Glutamatergic neuron (in vitro differentiated cells): ENCODE results near the gene SLC6A19. TPM values are rescaled to one million over a fixed set of nuclear protein-coding genes. Genes with fewer than 3 reads are reported as not detected.

Experiments
- DNase-seq: peaks from one replicate; pipeline ENCODE4 v3.0.0; 2022
- H3K27ac Mint-ChIP-seq: one replicate; pipeline ENCODE4 v1.8.0; 2020; ENCODE audit warnings: mild to moderate bottlenecking, mixed read lengths, inconsistent platforms; ENCODE audit not compliant: unreplicated experiment
- H3K27me3 Mint-ChIP-seq: one replicate; pipeline ENCODE4 v1.8.0; 2020; ENCODE audit warnings: mild to moderate bottlenecking, moderate library complexity, mixed read lengths, inconsistent platforms; ENCODE audit not compliant: unreplicated experiment
- H3K36me3 Mint-ChIP-seq: one replicate; pipeline ENCODE4 v1.8.0; 2020; ENCODE audit warnings: mild to moderate bottlenecking, mixed read lengths, inconsistent platforms; ENCODE audit not compliant: unreplicated experiment
- H3K4me1 Mint-ChIP-seq: one replicate; pipeline ENCODE4 v1.8.0; 2020; ENCODE audit warnings: mild to moderate bottlenecking, low read depth, mixed read lengths, inconsistent platforms; ENCODE audit not compliant: unreplicated experiment
- H3K4me3 Mint-ChIP-seq: one replicate; pipeline ENCODE4 v1.8.0; 2020; ENCODE audit warnings: mild to moderate bottlenecking, mixed read lengths, inconsistent platforms; ENCODE audit not compliant: unreplicated experiment
- H3K9me3 Mint-ChIP-seq: one replicate; pipeline ENCODE4 v1.8.0; 2020; ENCODE audit warnings: mild to moderate bottlenecking, moderate library complexity, mixed read lengths, inconsistent platforms; ENCODE audit not compliant: unreplicated experiment
- total RNA-seq: library from RNA; stranded (reverse); fragmentation: NEBNext Ultra II Directional; extraction: Animal tissue kit (Norgen Biotek cat#: 25700); gene quantifications from one replicate; pipeline ENCODE4 v1.2.1, GENCODE V29; 2021; ENCODE audit not compliant: unreplicated experiment
- TF ChIP-seq, protein P1 (sequence below): fragments of 200-600 bp; sonication (generic); IDR thresholded peaks from one replicate; pipeline ENCODE4 v1.5.0; 2021; ENCODE audit not compliant: partially characterized antibody, unreplicated experiment

The SLC6A19 gene
- total RNA-seq, 1 donor from 2014 or later: not detected

DNA sequence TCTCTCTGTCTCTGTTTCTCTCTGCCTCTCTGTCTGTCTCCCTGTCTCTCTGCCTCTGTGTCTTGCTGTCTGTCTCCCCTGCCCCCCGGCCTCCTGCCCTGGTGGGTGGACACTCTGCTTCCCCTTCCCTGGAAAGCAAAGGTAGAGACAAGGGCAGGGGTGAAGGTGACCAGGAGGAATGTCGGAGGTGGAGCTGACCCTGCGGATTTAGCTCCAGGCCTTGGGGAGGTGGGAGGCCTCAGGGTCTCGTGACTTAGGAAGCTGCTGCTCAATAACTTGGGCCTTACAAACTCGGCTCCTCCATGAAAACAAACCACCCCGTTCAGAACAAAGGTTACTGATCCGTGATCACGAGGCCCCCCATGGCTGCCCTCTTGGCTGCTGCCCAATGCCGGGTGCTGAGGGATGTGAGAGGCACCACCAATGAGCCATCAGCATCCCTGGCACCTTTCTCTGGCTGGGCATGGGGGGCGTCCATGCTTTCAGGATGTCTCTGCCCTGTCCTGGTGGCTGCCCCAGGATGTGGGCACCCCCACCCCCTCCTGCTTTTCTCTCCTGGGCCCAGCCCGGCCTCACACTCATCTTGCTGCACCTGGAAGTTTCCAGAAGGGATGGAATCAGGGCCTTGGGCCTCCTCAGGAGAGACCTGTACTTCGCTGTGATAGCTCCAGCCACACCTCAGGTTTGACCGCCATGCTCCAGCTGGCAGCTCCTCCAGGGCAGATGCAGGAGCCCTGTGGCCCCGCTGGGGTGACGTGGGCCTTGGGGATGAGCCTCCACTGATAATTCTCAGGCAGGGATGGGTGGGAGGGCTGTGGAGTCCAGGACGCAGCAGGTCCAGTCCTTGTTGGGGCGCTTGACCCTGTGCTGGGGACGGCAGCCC, 14.8 kb upstream of the SLC6A19 start:
- peaks cover 2% of the 10 kb centered on the region for H3K4me1 Mint-ChIP-seq
- DNase-seq: peak; percentile 11
- no peak overlapping the region for H3K4me3 Mint-ChIP-seq
- no peaks in the 10 kb centered on the region for H3K36me3 Mint-ChIP-seq
- H3K27me3 Mint-ChIP-seq: peaks cover 5% of the 10 kb centered on the region
- TF ChIP-seq, protein P1, sequence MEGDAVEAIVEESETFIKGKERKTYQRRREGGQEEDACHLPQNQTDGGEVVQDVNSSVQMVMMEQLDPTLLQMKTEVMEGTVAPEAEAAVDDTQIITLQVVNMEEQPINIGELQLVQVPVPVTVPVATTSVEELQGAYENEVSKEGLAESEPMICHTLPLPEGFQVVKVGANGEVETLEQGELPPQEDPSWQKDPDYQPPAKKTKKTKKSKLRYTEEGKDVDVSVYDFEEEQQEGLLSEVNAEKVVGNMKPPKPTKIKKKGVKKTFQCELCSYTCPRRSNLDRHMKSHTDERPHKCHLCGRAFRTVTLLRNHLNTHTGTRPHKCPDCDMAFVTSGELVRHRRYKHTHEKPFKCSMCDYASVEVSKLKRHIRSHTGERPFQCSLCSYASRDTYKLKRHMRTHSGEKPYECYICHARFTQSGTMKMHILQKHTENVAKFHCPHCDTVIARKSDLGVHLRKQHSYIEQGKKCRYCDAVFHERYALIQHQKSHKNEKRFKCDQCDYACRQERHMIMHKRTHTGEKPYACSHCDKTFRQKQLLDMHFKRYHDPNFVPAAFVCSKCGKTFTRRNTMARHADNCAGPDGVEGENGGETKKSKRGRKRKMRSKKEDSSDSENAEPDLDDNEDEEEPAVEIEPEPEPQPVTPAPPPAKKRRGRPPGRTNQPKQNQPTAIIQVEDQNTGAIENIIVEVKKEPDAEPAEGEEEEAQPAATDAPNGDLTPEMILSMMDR: no peak
- H3K9me3 Mint-ChIP-seq: no peaks in the 10 kb centered on the region
- no peak overlapping the region for H3K27ac Mint-ChIP-seq

DNA sequence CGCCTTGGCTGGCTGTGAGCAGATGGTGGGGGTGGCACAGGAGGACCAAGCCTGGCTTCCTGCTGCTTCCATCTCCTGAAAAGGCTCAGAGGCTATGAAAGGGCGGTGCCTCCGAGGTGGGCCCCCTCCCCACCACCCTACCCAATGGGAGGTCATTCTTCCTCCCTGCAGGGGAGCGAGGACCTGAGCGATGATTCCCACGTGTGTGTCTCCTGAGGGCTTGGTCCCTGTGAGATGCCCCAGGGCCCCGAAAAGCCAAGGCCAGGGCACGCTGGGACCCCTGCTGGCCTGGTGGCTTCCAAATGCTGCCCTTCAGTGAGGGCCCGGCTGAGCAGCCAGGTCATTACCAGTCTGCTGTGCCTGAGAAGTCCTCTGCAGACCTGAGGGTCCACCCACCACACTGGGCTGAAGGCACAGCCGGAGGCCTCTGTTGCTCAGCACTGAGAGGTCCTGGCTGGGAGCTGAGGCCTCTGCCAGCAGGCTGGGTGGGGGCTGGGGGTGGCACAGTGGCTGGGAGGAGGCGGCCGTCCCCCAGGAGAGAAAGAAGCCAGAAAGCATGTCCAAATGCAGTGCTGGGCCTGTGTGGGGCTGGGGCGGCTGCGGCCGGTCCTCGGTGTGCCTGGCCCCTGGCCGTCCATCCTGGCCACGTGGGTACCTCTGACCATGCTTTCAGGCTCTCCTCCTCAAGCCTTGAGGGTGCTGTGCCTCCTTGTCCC, 14.0 kb upstream of the SLC6A19 start:
- Mint-ChIP-seq H3K4me3 (no peak overlapping the region), H3K4me1 (peaks cover 2% of the 10 kb centered on the region), H3K9me3 (no peaks in the 10 kb centered on the region), H3K36me3 (no peaks in the 10 kb centered on the region), H3K27me3 (peaks cover 5% of the 10 kb centered on the region), H3K27ac (no peak overlapping the region)
- peak; percentile 5 for DNase-seq
- TF ChIP-seq, protein P1: no peak

DNA sequence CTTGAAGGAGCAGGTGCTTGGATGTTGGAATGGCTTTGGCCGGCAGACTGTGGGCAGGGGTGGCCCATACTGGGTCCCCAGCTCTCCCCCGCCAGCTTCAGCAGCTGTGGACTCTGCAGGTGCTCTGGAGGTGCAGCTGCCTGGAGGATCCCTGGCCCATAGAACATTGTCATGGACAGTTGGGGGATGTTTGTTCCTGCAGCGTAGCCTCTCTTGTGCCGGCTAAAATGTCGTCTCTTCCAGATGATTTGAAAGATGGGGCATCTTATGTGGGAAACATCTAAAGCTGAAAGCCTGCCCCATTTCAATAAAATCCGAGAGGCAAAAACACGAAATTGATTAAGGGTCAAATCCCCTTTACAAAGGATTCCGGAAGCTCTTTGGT, 13.5 kb upstream of the SLC6A19 start:
- Mint-ChIP-seq H3K27me3 (peaks cover 5% of the 10 kb centered on the region), H3K4me1 (peaks cover 2% of the 10 kb centered on the region), H3K4me3 (no peak overlapping the region), H3K36me3 (no peaks in the 10 kb centered on the region), H3K9me3 (no peaks in the 10 kb centered on the region), H3K27ac (no peak overlapping the region)
- peak; percentile 5 for DNase-seq
- TF ChIP-seq, protein P1: no peak

DNA sequence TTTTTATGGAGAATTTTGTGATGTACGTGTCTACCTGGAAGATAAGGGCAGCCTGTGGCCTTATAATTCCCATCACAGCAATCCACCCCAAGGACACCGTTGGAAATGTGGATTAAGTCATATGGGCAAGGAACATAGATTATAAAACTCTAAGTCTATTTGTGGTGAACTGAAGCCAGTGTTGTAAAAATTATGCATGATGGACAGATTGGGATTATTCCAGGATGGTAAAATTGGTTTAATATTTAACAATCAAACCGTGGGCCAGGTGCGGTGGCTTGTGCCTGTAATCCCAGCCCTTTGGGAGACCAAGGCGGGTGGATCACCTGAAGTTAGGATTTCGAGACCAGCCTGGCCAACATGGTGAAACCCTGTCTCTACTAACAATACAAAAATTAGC, 12.9 kb upstream of the SLC6A19 start:
- Mint-ChIP-seq H3K27ac (no peak overlapping the region), H3K36me3 (no peaks in the 10 kb centered on the region), H3K4me1 (no peaks in the 10 kb centered on the region), H3K27me3 (peaks cover 5% of the 10 kb centered on the region), H3K9me3 (no peaks in the 10 kb centered on the region), H3K4me3 (no peak overlapping the region)
- TF ChIP-seq, protein P1: no peak
- no peak for DNase-seq

DNA sequence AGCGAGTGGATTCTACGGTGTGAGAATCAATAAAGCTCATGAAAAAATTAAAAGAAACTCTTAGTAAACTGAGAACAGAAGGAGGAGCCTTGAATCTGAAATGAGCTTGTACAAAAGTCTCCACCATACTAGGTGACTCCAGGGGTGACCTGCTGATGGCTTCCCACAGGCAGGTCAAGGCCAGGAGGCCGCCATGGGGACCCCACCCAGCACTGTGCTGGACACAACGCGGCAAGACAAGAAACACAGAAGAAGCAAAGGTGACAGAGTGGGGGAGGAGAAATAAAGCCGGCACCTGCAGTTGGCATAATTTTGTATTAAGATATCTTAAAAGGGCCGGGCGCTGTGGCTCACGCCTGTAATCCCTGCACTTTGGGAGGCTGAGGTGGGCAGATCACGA, 12.1 kb upstream of the SLC6A19 start:
- TF ChIP-seq, protein P1: no peak
- Mint-ChIP-seq H3K36me3 (no peaks in the 10 kb centered on the region), H3K27me3 (peaks cover 5% of the 10 kb centered on the region), H3K4me1 (no peaks in the 10 kb centered on the region), H3K9me3 (no peaks in the 10 kb centered on the region), H3K27ac (no peak overlapping the region), H3K4me3 (no peak overlapping the region)
- peak; percentile 5 for DNase-seq
